Measurements from ENCODE around the gene CCDC106. TPM values are rescaled to one million over a fixed set of nuclear protein-coding genes. Genes with fewer than 3 reads are reported as not detected.

The CCDC106 gene
- total RNA-seq, 2 experiments from 2014 or later: 12.1 to 13.4 TPM

DNA sequence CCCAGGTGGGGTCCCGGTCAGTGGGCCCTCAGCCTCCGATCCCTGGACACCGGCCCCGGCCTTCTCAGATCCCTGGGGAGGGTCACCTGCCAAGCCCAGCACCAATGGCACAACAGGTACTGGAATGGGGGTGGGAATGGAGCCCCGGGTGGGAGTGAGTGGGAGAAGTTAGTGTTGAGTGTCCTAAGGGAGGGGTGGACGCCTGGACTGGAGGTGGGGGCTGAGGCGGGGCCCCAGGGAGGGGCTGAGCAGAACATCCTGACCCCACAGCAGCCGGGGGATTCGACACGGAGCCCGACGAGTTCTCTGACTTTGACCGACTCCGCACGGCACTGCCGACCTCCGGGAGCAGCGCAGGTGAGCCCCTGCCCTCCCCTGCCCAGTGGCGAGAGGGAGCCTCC lies 44.7 kb downstream of the CCDC106 start:
- H3K4me3 Mint-ChIP-seq: no peak overlapping the region
- ATAC-seq (ENCODE audit: low read depth) (no peak), DNase-seq (peak; percentile 23)
- no peaks in the 10 kb centered on the region for H3K4me1 Mint-ChIP-seq
- no peaks in the 10 kb centered on the region for H3K9me3 Mint-ChIP-seq
- H3K36me3 Mint-ChIP-seq: no peaks in the 10 kb centered on the region
- no peaks in the 10 kb centered on the region for H3K27me3 Mint-ChIP-seq
- H3K27ac Mint-ChIP-seq: no peak overlapping the region
- POLR2A ChIA-PET: no interaction called here

- no peaks in the 10 kb centered on the region for H3K27me3 Mint-ChIP-seq
- POLR2A ChIA-PET: no interaction called here
- H3K4me3 Mint-ChIP-seq: no peak overlapping the region
- no peaks in the 10 kb centered on the region for H3K36me3 Mint-ChIP-seq
- DNase-seq (peak; percentile 26), ATAC-seq (ENCODE audit: low read depth) (no peak)
- H3K27ac Mint-ChIP-seq: no peak overlapping the region
- H3K9me3 Mint-ChIP-seq: no peaks in the 10 kb centered on the region
- no peaks in the 10 kb centered on the region for H3K4me1 Mint-ChIP-seq
Measured at GRCh38 chr19:55693336-55693974, 45.4 kb downstream of the CCDC106 start.

DNA sequence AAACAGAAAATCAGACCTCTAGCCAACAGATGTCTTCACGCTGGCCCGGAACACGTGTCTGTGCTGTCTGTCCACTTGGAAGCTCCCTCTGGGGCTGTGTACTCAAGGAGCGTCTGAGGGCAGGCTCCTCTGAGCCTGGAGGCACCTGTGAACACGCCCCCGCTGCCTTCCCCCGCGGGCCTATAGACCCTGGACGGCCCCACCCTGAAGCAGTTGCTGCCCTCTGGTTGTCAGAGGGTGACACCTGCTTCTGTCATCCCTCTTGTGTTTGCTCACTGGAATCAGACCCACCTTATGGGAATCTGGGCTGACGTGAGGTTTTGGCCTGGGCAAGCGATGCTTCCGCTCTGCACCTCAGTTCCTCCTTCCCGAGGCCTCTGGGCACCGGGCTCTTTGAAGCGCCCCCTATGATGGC lies 46.2 kb downstream of the CCDC106 start:
- no peaks in the 10 kb centered on the region for H3K36me3 Mint-ChIP-seq
- peak; percentile 19 for DNase-seq
- ATAC-seq (ENCODE audit: low read depth): no peak

DNA sequence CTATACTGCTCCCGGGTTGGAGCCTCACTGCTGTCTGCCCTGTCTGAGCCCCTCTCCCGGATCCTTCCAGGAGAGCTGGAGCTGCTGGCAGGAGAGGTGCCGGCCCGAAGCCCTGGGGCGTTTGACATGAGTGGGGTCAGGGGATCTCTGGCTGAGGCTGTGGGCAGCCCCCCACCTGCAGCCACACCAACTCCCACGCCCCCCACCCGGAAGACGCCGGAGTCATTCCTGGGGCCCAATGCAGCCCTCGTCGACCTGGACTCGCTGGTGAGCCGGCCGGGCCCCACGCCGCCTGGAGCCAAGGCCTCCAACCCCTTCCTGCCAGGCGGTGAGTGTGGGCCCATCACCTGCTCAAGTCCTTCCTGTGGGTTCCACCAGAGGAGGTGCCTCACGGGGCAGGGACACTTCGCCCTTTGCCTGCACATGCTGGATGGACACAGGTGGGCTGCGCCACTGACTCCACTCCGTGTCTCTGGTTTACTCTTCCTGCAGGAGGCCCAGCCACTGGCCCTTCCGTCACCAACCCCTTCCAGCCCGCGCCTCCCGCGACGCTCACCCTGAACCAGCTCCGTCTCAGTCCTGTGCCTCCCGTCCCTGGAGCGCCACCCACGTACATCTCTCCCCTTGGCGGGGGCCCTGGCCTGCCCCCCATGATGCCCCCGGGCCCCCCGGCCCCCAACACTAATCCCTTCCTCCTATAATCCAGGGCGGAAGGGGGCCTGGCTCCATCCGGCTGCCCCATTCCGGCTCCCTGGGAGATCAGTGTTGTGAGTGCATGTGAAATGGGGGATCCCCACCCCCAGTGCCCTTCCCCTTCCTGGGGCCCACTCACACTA lies 46.9 kb downstream of the CCDC106 start:
- Mint-ChIP-seq H3K4me3 (no peak overlapping the region), H3K9me3 (no peaks in the 10 kb centered on the region), H3K36me3 (peaks cover 2% of the 10 kb centered on the region), H3K27me3 (no peaks in the 10 kb centered on the region), H3K27ac (no peak overlapping the region), H3K4me1 (no peaks in the 10 kb centered on the region)
- peak; percentile 25 for DNase-seq
- no peak for ATAC-seq (ENCODE audit: low read depth)
- POLR2A ChIA-PET: no interaction called here

More for the DNA sequence above, 46.2 kb downstream of the CCDC106 start:
- no peaks in the 10 kb centered on the region for H3K4me1 Mint-ChIP-seq
- no peaks in the 10 kb centered on the region for H3K27me3 Mint-ChIP-seq
- POLR2A ChIA-PET: no interaction called here
- no peaks in the 10 kb centered on the region for H3K9me3 Mint-ChIP-seq
- no peak overlapping the region for H3K4me3 Mint-ChIP-seq
- H3K27ac Mint-ChIP-seq: no peak overlapping the region

DNA sequence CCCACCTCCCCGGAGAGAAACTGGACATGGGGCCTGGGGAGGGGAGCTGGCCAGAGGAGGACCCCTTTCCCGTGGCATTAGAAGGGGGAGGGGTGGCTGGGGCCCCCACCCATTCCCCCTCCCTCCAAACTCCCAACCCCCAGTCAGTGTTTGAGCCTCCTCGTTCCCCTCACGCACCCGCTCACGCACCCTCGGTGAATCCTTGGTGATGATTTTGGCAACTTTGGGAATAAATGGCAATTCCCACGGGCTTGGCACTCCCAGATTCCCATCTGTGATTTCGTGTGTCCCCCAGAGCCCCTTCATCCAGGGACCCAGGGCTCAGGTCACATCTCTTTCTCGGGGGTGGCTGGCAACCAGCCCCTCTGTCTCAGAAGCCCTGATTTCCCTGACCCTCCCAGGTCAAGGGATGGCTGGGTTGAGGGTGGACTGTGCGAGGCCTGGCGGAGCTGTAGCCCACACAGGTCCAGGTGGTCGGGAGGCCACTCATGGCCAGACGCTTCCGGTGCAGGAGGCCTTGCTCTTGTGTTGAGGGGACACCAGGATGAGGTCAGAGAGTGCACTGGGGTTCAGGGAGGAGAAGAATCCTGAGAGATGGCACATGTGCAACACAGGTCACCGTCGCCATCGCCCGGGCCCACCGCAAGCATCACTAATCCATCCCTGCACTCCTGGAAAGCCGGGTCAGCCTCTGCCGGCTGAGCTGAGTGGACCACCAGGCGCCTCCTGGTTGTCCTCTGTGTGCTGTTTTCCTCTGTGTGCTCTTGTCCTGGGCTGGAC lies 47.7 kb downstream of the CCDC106 start:
- DNase-seq (peak; percentile 25), ATAC-seq (ENCODE audit: low read depth) (no peak)
- no peaks in the 10 kb centered on the region for H3K9me3 Mint-ChIP-seq
- H3K36me3 Mint-ChIP-seq: peaks cover 4% of the 10 kb centered on the region
- H3K27ac Mint-ChIP-seq: no peak overlapping the region
- POLR2A ChIA-PET: no interaction called here
- H3K4me1 Mint-ChIP-seq: no peaks in the 10 kb centered on the region
- no peaks in the 10 kb centered on the region for H3K27me3 Mint-ChIP-seq
- no peak overlapping the region for H3K4me3 Mint-ChIP-seq

GRCh38 chr19:55696301-55697068 lies 48.5 kb downstream of the CCDC106 start:
- POLR2A ChIA-PET: no interaction called here
- peak; percentile 12 for DNase-seq
- H3K9me3 Mint-ChIP-seq: no peaks in the 10 kb centered on the region
- ATAC-seq (ENCODE audit: low read depth): no peak
- H3K36me3 Mint-ChIP-seq: peaks cover 4% of the 10 kb centered on the region
- no peaks in the 10 kb centered on the region for H3K27me3 Mint-ChIP-seq
- H3K4me3 Mint-ChIP-seq: no peak overlapping the region
- H3K27ac Mint-ChIP-seq: no peak overlapping the region
- H3K4me1 Mint-ChIP-seq: no peaks in the 10 kb centered on the region

GRCh38 chr19:55697069-55697440 lies 49.0 kb downstream of the CCDC106 start:
- H3K27ac Mint-ChIP-seq: no peak overlapping the region
- no peak overlapping the region for H3K4me3 Mint-ChIP-seq
- ATAC-seq (ENCODE audit: low read depth) (no peak), DNase-seq (peak; percentile 15)
- H3K4me1 Mint-ChIP-seq: no peaks in the 10 kb centered on the region
- no peaks in the 10 kb centered on the region for H3K9me3 Mint-ChIP-seq
- H3K36me3 Mint-ChIP-seq: peaks cover 4% of the 10 kb centered on the region
- no peaks in the 10 kb centered on the region for H3K27me3 Mint-ChIP-seq
- POLR2A ChIA-PET: no interaction called here

DNA sequence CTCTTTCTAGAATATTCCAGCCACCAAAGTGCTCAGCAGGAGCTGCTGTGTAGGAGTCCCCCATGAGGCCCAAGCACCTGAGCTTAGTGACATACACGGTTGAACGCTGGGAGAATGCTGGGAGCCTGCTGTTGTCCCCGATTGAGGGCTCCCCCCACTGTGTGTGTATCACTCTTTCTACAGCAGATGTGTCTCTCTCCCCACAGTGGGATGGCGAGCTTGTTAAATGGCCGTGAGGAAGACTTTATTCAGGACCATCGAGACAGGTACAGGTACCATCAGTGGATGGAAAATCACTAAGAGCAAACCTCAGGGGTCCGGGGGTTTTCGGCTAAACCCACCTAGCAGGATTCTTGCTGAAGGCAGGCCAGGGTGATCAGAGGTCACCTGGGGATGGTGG lies 49.7 kb downstream of the CCDC106 start:
- H3K9me3 Mint-ChIP-seq: no peaks in the 10 kb centered on the region
- no peaks in the 10 kb centered on the region for H3K27me3 Mint-ChIP-seq
- peaks cover 4% of the 10 kb centered on the region for H3K36me3 Mint-ChIP-seq
- ATAC-seq (ENCODE audit: low read depth) (no peak), DNase-seq (peak; percentile 11)
- POLR2A ChIA-PET: no interaction called here
- no peak overlapping the region for H3K27ac Mint-ChIP-seq
- H3K4me3 Mint-ChIP-seq: no peak overlapping the region
- no peaks in the 10 kb centered on the region for H3K4me1 Mint-ChIP-seq

DNA sequence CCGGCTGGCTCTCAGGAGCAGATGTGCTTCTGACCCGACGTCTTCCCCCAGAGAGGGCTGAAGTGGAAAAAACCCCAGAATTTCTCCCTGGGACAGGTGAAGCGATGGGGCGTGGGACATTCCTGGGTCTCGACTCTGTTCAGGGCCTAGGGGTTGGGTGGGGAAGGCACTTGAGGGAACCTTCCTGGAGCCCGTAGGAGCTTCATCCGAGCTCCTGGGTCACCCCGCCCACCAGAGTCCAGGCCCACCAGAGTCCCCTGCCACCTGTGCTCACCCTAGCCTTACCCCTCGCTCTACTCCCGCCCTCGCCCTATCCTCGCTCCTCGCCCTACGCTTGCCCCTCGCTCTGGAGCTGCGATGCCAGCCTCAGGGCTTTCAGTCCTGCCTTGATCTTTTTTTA lies 50.2 kb downstream of the CCDC106 start:
- POLR2A ChIA-PET: no interaction called here
- Mint-ChIP-seq H3K4me3 (no peak overlapping the region), H3K27ac (no peak overlapping the region), H3K4me1 (no peaks in the 10 kb centered on the region), H3K9me3 (no peaks in the 10 kb centered on the region), H3K36me3 (peaks cover 4% of the 10 kb centered on the region), H3K27me3 (no peaks in the 10 kb centered on the region)
- ATAC-seq (ENCODE audit: low read depth) (no peak), DNase-seq (peak; percentile 25)

GRCh38 chr19:55699221-55699620 lies 51.2 kb downstream of the CCDC106 start:
- ATAC-seq (ENCODE audit: low read depth): no peak
- no peaks in the 10 kb centered on the region for H3K9me3 Mint-ChIP-seq
- H3K4me1 Mint-ChIP-seq: peaks cover 3% of the 10 kb centered on the region
- peaks cover 4% of the 10 kb centered on the region for H3K36me3 Mint-ChIP-seq
- H3K4me3 Mint-ChIP-seq: no peak overlapping the region
- DNase-seq: no peak
- H3K27ac Mint-ChIP-seq: no peak overlapping the region
- no peaks in the 10 kb centered on the region for H3K27me3 Mint-ChIP-seq
- POLR2A ChIA-PET: no interaction called here

GRCh38 chr19:55700813-55701212 lies 52.8 kb downstream of the CCDC106 start:
- H3K27ac Mint-ChIP-seq: no peak overlapping the region
- peaks cover 4% of the 10 kb centered on the region for H3K36me3 Mint-ChIP-seq
- no peaks in the 10 kb centered on the region for H3K9me3 Mint-ChIP-seq
- H3K4me3 Mint-ChIP-seq: no peak overlapping the region
- peak; percentile 23 for DNase-seq
- peaks cover 3% of the 10 kb centered on the region for H3K4me1 Mint-ChIP-seq
- no peaks in the 10 kb centered on the region for H3K27me3 Mint-ChIP-seq
- ATAC-seq (ENCODE audit: low read depth): no peak
- POLR2A ChIA-PET: interaction anchor here (0.6 kb wide), 1 partner anchor 82 kb away, joined by 3 read pairs; no protein-coding TSS in a partner anchor

DNA sequence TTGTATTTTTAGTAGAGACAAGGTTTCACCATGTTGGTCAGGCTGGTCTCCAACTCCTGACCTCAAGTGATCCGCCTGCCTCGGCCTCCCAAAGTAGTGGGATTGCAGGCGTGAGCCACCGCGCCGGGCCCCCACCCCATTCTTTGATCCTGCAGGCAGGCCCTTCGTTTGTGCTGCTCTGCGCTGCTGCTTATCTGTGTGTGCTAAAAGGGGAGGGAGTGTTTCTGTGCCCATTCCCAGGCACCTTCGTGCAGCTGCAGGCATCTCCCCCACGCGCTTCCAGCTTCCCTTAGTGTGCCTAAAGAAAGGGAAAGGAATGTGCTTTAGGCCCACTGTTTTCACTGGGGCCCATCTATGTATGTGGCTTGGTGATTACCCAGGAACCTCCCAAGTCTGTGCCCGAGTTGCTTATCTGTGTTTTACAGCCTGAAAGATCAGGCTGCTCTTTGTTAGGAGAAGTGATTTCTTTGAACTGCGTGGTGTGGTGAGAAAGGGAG lies 54.2 kb downstream of the CCDC106 start:
- Mint-ChIP-seq H3K9me3 (no peaks in the 10 kb centered on the region), H3K4me1 (peaks cover 3% of the 10 kb centered on the region), H3K27me3 (no peaks in the 10 kb centered on the region), H3K36me3 (peaks cover 4% of the 10 kb centered on the region), H3K27ac (no peak overlapping the region), H3K4me3 (no peak overlapping the region)
- DNase-seq (peak; percentile 17), ATAC-seq (ENCODE audit: low read depth) (no peak)
- POLR2A ChIA-PET: no interaction called here

Data from activated naive CD8-positive, alpha-beta T cell treated with anti-CD3 and anti-CD28 coated beads, Interleukin-2, amount 10 ng/mL, durations not matched to agents 7 days and 5 days (primary cell).